Smooth muscle cell (in vitro differentiated cells): ENCODE results near the gene SAMD11. TPM values are rescaled to one million over a fixed set of nuclear protein-coding genes. Genes with fewer than 3 reads are reported as not detected.

Source experiments
- DNase-seq: peaks from one replicate; lab custom pipeline; 2025; ENCODE audit not compliant: unreplicated experiment; lab: John Stamatoyannopoulos, UW
- H2AFZ ChIP-seq: fragments of 200-600 bp; sonication (generic); 2 replicates; pipeline ENCODE4 v1.6.0; 2016; ENCODE audit warnings: antibody characterized with exemption, low read depth, mild to moderate bottlenecking
- H3F3A ChIP-seq: fragments of 200-600 bp; sonication (generic); 2 replicates; pipeline ENCODE4 v1.6.0; 2017; ENCODE audit warnings: antibody characterized with exemption, low read depth
- H3K27ac ChIP-seq: fragments of 200-600 bp; sonication (generic); 2 replicates; pipeline ENCODE4 v1.5.1; 2016; ENCODE audit warnings: low read depth, mild to moderate bottlenecking
- H3K27me3 ChIP-seq: fragments of 200-600 bp; sonication (generic); 2 replicates; pipeline ENCODE4 v1.6.1; 2016; ENCODE audit warnings: low read depth, mild to moderate bottlenecking
- H3K36me3 ChIP-seq: fragments of 200-600 bp; sonication (generic); 2 replicates; pipeline ENCODE4 v1.5.1; 2016; ENCODE audit warnings: low read depth
- H3K4me1 ChIP-seq: fragments of 200-600 bp; sonication (generic); 2 replicates; pipeline ENCODE4 v1.5.1; 2016; ENCODE audit warnings: low read depth
- H3K4me2 ChIP-seq: fragments of 200-600 bp; sonication (generic); 2 replicates; pipeline ENCODE4 v1.6.0; 2016; ENCODE audit warnings: mild to moderate bottlenecking
- H3K4me3 ChIP-seq: fragments of 200-600 bp; sonication (generic); 2 replicates; pipeline ENCODE4 v1.5.1; 2016; ENCODE audit warnings: mild to moderate bottlenecking
- H3K79me2 ChIP-seq: fragments of 200-600 bp; sonication (generic); 2 replicates; pipeline ENCODE4 v1.6.0; 2016; ENCODE audit warnings: low read depth, mild to moderate bottlenecking
- H3K9ac ChIP-seq: fragments of 200-600 bp; sonication (generic); 2 replicates; pipeline ENCODE4 v1.6.0; 2016; ENCODE audit warnings: low read depth
- H3K9me3 ChIP-seq: fragments of 200-600 bp; sonication (generic); replicated peaks from 2 replicates; pipeline ENCODE4 v1.5.1; 2016; ENCODE audit warnings: low read depth
- H4K20me1 ChIP-seq: fragments of 200-600 bp; sonication (generic); 2 replicates; pipeline ENCODE4 v1.6.0; 2016; ENCODE audit warnings: low read depth
- CTCF ChIP-seq: fragments of 200-600 bp; sonication (generic); IDR thresholded peaks from 2 replicates; pipeline ENCODE4 v1.5.1; 2017; ENCODE audit warnings: borderline replicate concordance, mild to moderate bottlenecking, antibody characterized with exemption; ENCODE audit not compliant: insufficient read depth, poor library complexity, severe bottlenecking
- WGBS: methylation state at CpG from one replicate; pipeline ENCODE4 v1.1.7; 2016; ENCODE audit warnings: low lambda C conversion rate; 5-methylcytosine and 5-hydroxymethylcytosine counted together
- polyA plus RNA-seq: library from polyadenylated mRNA; unstranded; fragments of >200 nt; fragmentation: Nextera tagmentation; extraction: Ambion mirVana; gene quantifications from 2 replicates; pipeline ENCODE4 v1.2.1, GENCODE V29; 2016
- total RNA-seq: library from RNA; depleted of rRNA; stranded (reverse); fragments of >200 nt; gene quantifications from 2 replicates; pipeline ENCODE4 v1.2.3, GENCODE V29; 2014

The SAMD11 gene
- total and polyA plus RNA-seq, 2 experiments from 2014 or later: 18.0 to 21.1 TPM

- no peaks in the 10 kb centered on the region for H3K79me2 ChIP-seq
- whole genome bisulfite sequencing: 90% methylated on average over 22 of the region's 25 CpGs
- no peaks in the 10 kb centered on the region for H3F3A ChIP-seq
- no peak overlapping the region for H3K4me2 ChIP-seq
- H3K27ac ChIP-seq: no peak overlapping the region
- no peaks in the 10 kb centered on the region for H3K36me3 ChIP-seq
- no peak overlapping the region for H3K9ac ChIP-seq
- peaks cover 16% of the 10 kb centered on the region for H3K4me1 ChIP-seq
- no peak for DNase-seq
- H4K20me1 ChIP-seq: peaks cover 28% of the 10 kb centered on the region
- no peak for TF ChIP-seq CTCF
- H3K9me3 ChIP-seq: no peaks in the 10 kb centered on the region
- no peak overlapping the region for H3K4me3 ChIP-seq
- no peaks in the 10 kb centered on the region for H3K27me3 ChIP-seq
- no peak overlapping the region for H2AFZ ChIP-seq
Observed at GRCh38 chr1:932776-933602, 9.3 kb downstream of the SAMD11 start.

GRCh38 chr1:933603-933940 lies 9.8 kb downstream of the SAMD11 start:
- no peak for DNase-seq
- Histone ChIP-seq H3F3A (no peaks in the 10 kb centered on the region), H3K27ac (no peak overlapping the region), H3K4me1 (peaks cover 16% of the 10 kb centered on the region), H3K4me2 (no peak overlapping the region), H3K79me2 (no peaks in the 10 kb centered on the region), H2AFZ (no peak overlapping the region), H3K9me3 (no peaks in the 10 kb centered on the region), H3K4me3 (no peak overlapping the region), H3K9ac (no peak overlapping the region), H3K27me3 (no peaks in the 10 kb centered on the region), H3K36me3 (no peaks in the 10 kb centered on the region), H4K20me1 (peaks cover 25% of the 10 kb centered on the region)
- TF ChIP-seq CTCF: no peak
- 28% methylated on average over 10 of the region's 10 CpGs for WGBS

- Histone ChIP-seq H3K36me3 (no peaks in the 10 kb centered on the region), H3F3A (peaks cover 6% of the 10 kb centered on the region), H3K4me1 (peaks cover 19% of the 10 kb centered on the region), H4K20me1 (peaks cover 18% of the 10 kb centered on the region), H3K4me2 (peak overlapping the region; percentile 58), H3K9ac (no peak overlapping the region), H3K27me3 (no peaks in the 10 kb centered on the region), H3K9me3 (no peaks in the 10 kb centered on the region), H2AFZ (no peak overlapping the region), H3K27ac (no peak overlapping the region), H3K4me3 (no peak overlapping the region), H3K79me2 (no peaks in the 10 kb centered on the region)
- 26% methylated on average over 35 of the region's 37 CpGs for WGBS
- TF ChIP-seq CTCF: no peak
- DNase-seq: no peak
Observed at GRCh38 chr1:934991-935750, 11.4 kb downstream of the SAMD11 start.
